Astrocyte of the spinal cord (primary cell): ENCODE data around the gene ORC5.

ENCODE experiments used
- DNase-seq: peaks from one replicate; pipeline ENCODE4 v3.0.0; 2011; ENCODE audit warnings: low read depth, low spot score
- H3K4me3 ChIP-seq: 2 replicates; pipeline ENCODE4 v1.5.1; 2011; ENCODE audit warnings: low read depth, mild to moderate bottlenecking, low read length, moderate library complexity
- in situ Hi-C: cut with HindIII; loops from 2 replicates; pipeline ENCODE4 v1.10.0; 2017; ENCODE audit warnings: low sequenced_read_pairs
- TF ChIP-seq, protein P1 (sequence below): IDR thresholded peaks from 2 replicates; pipeline ENCODE4 v1.5.1; 2012; ENCODE audit warnings: low read depth, mild to moderate bottlenecking, low read length, inconsistent platforms

ORC5 gene

DNA sequence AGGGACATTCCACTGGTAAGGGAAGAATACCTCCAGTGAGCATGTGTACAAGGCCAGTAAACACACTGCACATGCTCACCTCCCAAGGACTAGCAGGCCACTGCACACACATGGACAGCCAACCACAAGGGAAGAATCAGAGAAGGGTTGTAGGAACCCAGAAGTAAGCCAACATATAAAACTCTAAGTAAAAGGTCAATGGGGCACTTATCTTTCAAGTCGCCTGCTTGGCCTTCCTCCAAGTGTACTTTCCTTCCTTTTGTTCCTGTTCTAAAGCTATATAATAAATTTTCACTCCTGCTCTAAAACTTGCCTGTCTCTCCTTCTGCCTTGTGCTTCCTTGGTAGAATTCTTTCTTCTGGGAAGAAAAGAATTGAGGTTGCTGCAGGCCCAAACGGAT, 33.0 kb downstream of the ORC5 start:
- TF ChIP-seq, protein P1, sequence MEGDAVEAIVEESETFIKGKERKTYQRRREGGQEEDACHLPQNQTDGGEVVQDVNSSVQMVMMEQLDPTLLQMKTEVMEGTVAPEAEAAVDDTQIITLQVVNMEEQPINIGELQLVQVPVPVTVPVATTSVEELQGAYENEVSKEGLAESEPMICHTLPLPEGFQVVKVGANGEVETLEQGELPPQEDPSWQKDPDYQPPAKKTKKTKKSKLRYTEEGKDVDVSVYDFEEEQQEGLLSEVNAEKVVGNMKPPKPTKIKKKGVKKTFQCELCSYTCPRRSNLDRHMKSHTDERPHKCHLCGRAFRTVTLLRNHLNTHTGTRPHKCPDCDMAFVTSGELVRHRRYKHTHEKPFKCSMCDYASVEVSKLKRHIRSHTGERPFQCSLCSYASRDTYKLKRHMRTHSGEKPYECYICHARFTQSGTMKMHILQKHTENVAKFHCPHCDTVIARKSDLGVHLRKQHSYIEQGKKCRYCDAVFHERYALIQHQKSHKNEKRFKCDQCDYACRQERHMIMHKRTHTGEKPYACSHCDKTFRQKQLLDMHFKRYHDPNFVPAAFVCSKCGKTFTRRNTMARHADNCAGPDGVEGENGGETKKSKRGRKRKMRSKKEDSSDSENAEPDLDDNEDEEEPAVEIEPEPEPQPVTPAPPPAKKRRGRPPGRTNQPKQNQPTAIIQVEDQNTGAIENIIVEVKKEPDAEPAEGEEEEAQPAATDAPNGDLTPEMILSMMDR: no peak
- no peak overlapping the region for H3K4me3 ChIP-seq
- no peak for DNase-seq
- in situ Hi-C loops: no loop called here

DNA sequence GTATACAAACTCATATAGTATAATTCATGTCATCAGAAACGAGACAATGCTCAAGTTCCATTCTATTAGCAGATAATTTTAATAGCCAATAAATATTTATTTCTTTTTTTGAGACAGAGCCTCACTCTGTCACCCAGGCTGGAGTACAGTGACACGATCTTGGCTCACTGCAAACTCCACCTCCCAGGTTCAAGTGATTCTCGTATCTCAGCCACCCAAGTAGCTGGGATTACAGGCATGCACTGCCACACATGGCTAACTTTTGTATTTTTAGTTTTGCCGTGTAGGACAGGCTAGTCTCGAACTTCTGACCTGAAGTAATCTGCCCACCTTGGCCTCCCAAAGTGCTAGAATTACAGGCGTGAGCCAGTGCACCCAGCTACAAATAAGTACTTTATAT, 45.7 kb downstream of the ORC5 start:
- H3K4me3 ChIP-seq: no peak overlapping the region
- no peak for DNase-seq
- TF ChIP-seq, protein P1: no peak
- in situ Hi-C loops: no loop called here

- TF ChIP-seq, protein P1: no peak
- DNase-seq: no peak
- no peak overlapping the region for H3K4me3 ChIP-seq
- in situ Hi-C loops: no loop called here
These were observed 46.6 kb downstream of the ORC5 start for GRCh38 chr7:104161244-104161643.

DNA sequence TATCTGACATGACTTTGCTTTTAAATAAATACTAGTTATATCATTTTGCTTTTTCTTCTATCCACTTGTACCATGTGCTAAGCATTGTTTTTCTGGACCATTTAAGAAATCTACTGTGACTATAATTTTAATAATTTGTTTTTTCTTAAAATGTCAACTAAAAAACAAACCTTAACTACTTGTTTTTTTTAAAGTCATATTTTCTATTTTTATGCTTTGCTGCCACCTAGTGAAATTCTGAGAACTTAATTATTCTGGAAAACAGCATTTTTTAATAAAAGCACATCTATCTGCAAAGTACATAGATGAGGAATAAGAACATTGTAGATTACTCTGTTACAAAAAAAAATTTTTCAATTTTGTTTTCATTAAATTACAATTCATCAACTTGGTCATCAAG, 47.4 kb downstream of the ORC5 start:
- TF ChIP-seq, protein P1: peak; percentile 18
- H3K4me3 ChIP-seq: no peak overlapping the region
- in situ Hi-C loops: no loop called here
- DNase-seq: peak; percentile 44

DNA sequence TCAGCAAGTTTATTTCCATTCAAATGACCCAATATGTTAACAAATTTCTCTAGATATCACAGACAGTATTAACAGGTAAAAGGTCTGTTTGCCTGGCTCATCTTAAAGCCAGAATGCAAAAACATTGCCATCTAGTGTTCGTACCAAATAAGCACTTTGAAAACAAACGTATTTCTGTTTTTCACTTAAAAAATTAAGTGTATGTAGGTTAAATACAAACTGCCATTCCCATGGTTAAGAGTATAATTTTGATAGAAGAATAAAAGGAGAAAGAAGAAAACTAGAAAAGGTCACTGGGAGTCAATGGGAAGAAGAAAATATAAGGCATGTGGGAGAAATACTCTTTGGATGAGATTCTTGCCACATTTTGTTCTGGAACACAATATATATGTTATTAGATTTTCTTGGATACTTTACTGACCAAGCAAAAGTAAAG, 51.0 kb downstream of the ORC5 start:
- in situ Hi-C loops: no loop called here
- H3K4me3 ChIP-seq: no peak overlapping the region
- TF ChIP-seq, protein P1: peak; percentile 65
- peak; percentile 55 for DNase-seq

DNA sequence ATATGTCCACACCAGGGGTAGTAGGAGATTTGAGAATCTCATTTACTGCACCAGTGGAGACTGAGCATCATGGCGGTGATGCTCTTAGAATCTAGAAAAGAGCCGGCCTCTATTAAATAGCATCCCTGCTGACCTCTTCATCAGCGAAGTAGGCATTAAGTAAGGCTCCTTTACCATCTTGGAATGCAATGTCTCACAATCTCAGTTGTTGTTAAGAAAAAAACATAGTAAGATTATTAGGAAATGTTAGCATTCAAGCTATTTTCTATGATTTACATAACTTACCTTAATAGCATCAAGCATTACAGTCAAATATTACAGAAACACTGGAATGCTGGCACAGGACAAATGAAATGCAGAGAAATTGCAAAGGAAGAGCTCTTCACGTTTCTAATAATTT, 54.5 kb downstream of the ORC5 start:
- no peak for DNase-seq
- TF ChIP-seq, protein P1: no peak
- in situ Hi-C loops: no loop called here
- no peak overlapping the region for H3K4me3 ChIP-seq

DNA sequence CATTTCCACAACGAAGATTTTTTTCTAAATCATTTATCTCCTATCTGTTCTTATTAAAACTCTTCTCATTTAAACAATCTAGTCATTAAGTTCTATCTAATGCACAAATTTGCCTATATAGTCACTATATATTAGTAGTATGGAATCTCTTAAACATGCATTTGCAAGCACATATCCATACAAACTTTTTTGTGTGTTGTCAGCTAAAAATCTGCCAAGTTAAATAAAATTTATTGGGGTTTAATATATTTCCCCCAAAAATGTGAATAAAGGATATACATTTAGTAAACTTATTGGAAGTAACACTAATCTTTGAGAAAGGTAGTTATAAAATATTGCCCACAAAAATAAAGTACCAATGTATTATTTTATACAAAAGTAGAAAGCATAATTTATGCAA, 55.3 kb downstream of the ORC5 start:
- no peak for DNase-seq
- in situ Hi-C loops: no loop called here
- TF ChIP-seq, protein P1: no peak
- H3K4me3 ChIP-seq: no peak overlapping the region
